GM18505 (cell line): Measurements from ENCODE around the gene HDGFL2.

Experiments
- ATAC-seq: cut with Tn5 transposase; IDR thresholded peaks from one replicate; pipeline ENCODE4 v1.9.1; 2021; ENCODE audit not compliant: unreplicated experiment
- POLR2A ChIP-seq: IDR thresholded peaks from 4 replicates; pipeline ENCODE4 v1.6.1; 2011; ENCODE audit warnings: borderline replicate concordance; ENCODE audit not compliant: insufficient read depth, insufficient read length; ENCODE audit errors: extremely low read depth

HDGFL2 gene

GRCh38 chr19:4511300-4512054 lies 39.4 kb downstream of the HDGFL2 start:
- TF ChIP-seq POLR2A = no peak
- no peak for ATAC-seq

GRCh38 chr19:4512070-4512469 lies 40.0 kb downstream of the HDGFL2 start:
- no peak for ATAC-seq
- no peak for TF ChIP-seq POLR2A

DNA sequence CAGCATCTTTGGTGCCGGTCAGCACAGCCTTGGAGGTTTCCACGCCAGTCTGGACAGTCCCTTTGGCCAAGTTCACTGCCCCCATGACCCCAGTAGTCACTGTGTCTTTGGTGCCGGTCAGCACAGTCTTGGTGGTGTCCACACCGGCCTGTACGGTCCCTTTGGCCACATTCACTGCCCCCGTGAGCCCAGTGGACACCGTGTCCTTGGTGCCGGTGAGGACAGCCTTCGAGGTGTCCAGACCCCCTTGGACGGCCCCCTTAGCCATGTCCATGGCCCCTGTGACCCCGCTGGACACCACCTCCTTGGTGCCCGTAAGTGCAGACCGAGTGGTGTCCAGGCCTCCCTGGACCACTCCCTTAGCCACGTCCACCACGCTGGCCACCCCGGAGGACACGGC lies 41.2 kb downstream of the HDGFL2 start:
- no peak for ATAC-seq

GRCh38 chr19:4515732-4516131 lies 43.6 kb downstream of the HDGFL2 start:
- TF ChIP-seq POLR2A = no peak
- no peak for ATAC-seq

More for the DNA sequence above, 41.2 kb downstream of the HDGFL2 start:
- TF ChIP-seq POLR2A = no peak

DNA sequence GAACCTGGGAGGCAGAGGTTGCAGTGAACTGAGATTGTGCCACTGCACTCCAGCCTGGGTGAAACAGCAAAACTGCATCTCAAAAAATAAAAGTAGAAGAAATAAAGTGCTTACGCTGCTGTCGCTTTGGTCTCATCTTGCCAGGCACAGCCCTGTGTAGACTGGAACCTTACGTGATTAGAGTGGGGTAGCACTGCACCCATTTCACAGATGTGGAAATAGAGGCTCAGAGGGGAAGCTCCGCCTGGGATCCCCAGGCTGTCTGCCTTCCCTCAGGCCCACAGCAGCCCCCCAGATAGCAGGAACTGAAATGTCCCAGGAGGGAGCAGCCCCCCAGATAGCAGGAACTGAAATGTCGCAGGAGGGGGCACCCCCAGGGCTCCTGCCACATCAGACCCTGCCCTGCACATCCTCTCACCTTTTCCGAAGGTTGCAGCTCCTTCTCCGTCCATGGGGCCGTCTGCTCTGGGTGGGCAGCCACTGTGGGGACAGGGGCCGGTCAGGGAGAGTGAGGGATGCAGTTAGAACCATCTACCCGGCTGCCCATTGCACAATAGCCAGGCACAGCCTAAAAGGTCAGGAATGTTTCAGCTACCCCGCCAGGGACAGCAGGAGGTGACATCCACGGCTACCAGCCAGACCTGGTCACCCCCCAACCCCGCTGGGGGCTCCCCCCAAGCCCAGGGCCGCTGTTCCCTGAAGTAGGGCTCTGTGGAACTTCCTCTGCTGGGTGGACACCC lies 44.3 kb downstream of the HDGFL2 start:
- no peak for TF ChIP-seq POLR2A
- ATAC-seq = no peak

- no peak for ATAC-seq
- no peak for TF ChIP-seq POLR2A
These were observed 44.8 kb downstream of the HDGFL2 start for GRCh38 chr19:4516939-4517300.

GRCh38 chr19:4517451-4518057 lies 45.5 kb downstream of the HDGFL2 start:
- no peak for ATAC-seq
- TF ChIP-seq POLR2A = no peak

GRCh38 chr19:4518345-4519171 lies 46.5 kb downstream of the HDGFL2 start, which contains the start of gene PLIN4:
TSS of gene PLIN4 (minus strand) at chr19:4518486. CDS start at chr19:4518272, 214 bp downstream.
- TF ChIP-seq POLR2A = no peak
- no peak for ATAC-seq

- no peak for TF ChIP-seq POLR2A
- ATAC-seq = no peak
These were observed 47.0 kb downstream of the HDGFL2 start for GRCh38 chr19:4519172-4519496.

- no peak for ATAC-seq
- TF ChIP-seq POLR2A = no peak
These were observed 47.6 kb downstream of the HDGFL2 start for GRCh38 chr19:4519521-4520277.

GRCh38 chr19:4521170-4521887 lies 49.2 kb downstream of the HDGFL2 start:
- no peak for TF ChIP-seq POLR2A
- ATAC-seq = no peak

DNA sequence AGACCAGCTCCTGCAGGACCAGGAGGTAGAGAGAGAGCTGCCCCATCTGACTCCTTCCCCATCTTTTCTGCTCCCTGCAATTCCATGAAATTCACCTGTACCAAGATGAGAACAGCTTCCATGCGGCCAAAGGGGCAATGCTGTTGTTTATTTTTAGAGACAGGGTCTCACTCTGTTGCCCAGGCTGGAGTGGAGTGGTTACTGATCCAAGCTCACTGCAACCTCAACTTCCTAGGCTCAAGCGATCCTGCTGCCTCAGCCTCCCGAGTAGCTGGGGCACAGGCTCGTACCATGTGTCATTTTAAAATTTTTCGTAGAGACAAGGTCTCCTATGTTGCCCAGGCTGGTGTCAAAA lies 49.8 kb downstream of the HDGFL2 start:
- no peak for ATAC-seq
- TF ChIP-seq POLR2A = no peak
